Heart left ventricle (tissue), 16 donors: ENCODE results near the gene TMEM273. TPM values are rescaled to one million over a fixed set of nuclear protein-coding genes. Genes with fewer than 3 reads are reported as not detected.

Experiments
- ATAC-seq, 4 donors: fragments of 200-7000 bp; cut with Tn5 transposase; one replicate each; pipeline ENCODE4 v1.9.1; 2020 to 2022; ENCODE audit warnings: moderate library complexity in 4 of 4, mild to moderate bottlenecking in 3 of 4, moderate number of reproducible peaks in 1 of 4
- DNase-seq, 5 donors: peaks; one replicate each; pipeline ENCODE4 v3.0.0-alpha.2; 2020
- H3K27ac ChIP-seq, 12 donors: fragments of 200-600 bp; sonication (generic) in 4 of 12; one replicate each; pipeline versions ENCODE4 v1.5.0 to v1.8.0; 2016 to 2022; ENCODE audit warnings: mild to moderate bottlenecking in 2 of 12
- H3K27me3 ChIP-seq, 9 donors: fragments of 200-600 bp; sonication (generic) in 2 of 9; one replicate each; pipeline versions ENCODE4 v1.5.1 to v1.8.0; 2016 to 2022; ENCODE audit warnings: mild to moderate bottlenecking in 3 of 9
- H3K36me3 ChIP-seq, 9 donors: fragments of 200-600 bp; sonication (generic) in 2 of 9; one replicate each; pipeline versions ENCODE4 v1.5.0 to v1.8.0; 2018 to 2022; ENCODE audit warnings: mild to moderate bottlenecking in 2 of 9
- H3K4me1 ChIP-seq, 12 donors: fragments of 200-600 bp; sonication (generic) in 4 of 12; one replicate each; pipeline versions ENCODE4 v1.5.0 to v1.8.0; 2016 to 2022; ENCODE audit warnings: mild to moderate bottlenecking in 3 of 12
- H3K4me3 ChIP-seq, 12 donors: fragments of 200-600 bp; sonication (generic) in 4 of 12; one replicate each; pipeline versions ENCODE4 v1.5.0 to v1.8.0; 2017 to 2022; ENCODE audit warnings: mild to moderate bottlenecking in 9 of 12, moderate library complexity in 4 of 12
- H3K9me3 ChIP-seq, 12 donors: fragments of 200-600 bp; sonication (generic) in 4 of 12; one replicate each; pipeline versions ENCODE4 v1.5.0 to v1.8.0; 2016 to 2022; ENCODE audit warnings: mild to moderate bottlenecking in 1 of 12
- POLR2A ChIP-seq, 2 donors: fragments of 450-650 bp; IDR thresholded peaks; one replicate each; pipeline ENCODE4 v1.6.1; 2017; ENCODE audit warnings: antibody characterized with exemption in 2 of 2, mild to moderate bottlenecking in 2 of 2, moderate library complexity in 2 of 2
- WGBS, 4 donors: extraction: QIAGEN DNeasy Blood & Tissue Kit in 2 of 4; methylation state at CpG; one replicate each; pipeline versions ENCODE4 v1.1.5 to v1.1.7; 2013 to 2018; 5-methylcytosine and 5-hydroxymethylcytosine counted together
- intact Hi-C, 10 donors: fragments of 100-400 bp; cut with DNase I; formaldehyde crosslinking; loops; one replicate each; pipeline versions ENCODE4 v1.11.1 to v1.14.2; 2022
- polyA plus RNA-seq, 2 donors: library from polyadenylated mRNA; stranded (reverse); fragments of 200-250 nt; gene quantifications; one replicate each; pipeline ENCODE4 v1.2.3, GENCODE V29; 2013
- total RNA-seq, 9 donors: library from RNA; depleted of rRNA in 2 of 9; stranded (reverse); fragments of >200 nt in 2 of 9; fragmentation: NEBNext Ultra II Directional in 3 of 9; extraction: Animal tissue kit (Norgen Biotek cat#: 25700) in 3 of 9; gene quantifications; one replicate each; pipeline versions ENCODE4 v1.1.0 to v1.2.4, GENCODE V29; 2016 to 2023
- TF ChIP-seq, protein P1 (sequence below), 12 donors: fragments of 200-600 bp; sonication (generic) in 4 of 12; IDR thresholded peaks; one replicate each; pipeline versions ENCODE4 v1.5.0 to v1.8.0; 2018 to 2022; ENCODE audit warnings: antibody characterized with exemption in 12 of 12, mild to moderate bottlenecking in 5 of 12
- donor health status: ischemic (EF 13 %, LVEDD 7.1; RV severe dilation, severe dysfunction).
- donor health status: healthy with polysubstance abuse.
- donor health status: DM: no; HTN: yes; CAD: no.
- donor health status: DM: no; HTN: no; CAD: no.
- donor health status: ischemic (EF 25% LVEDD 6.9; RV normal size, moderate dysfunction).
- donor health status: ischemic (EF 25% LVEDD 5.7; RV mildly dilated, moderate dysfunction).
- donor health status: healthy.
- donor health status: DM: yes; HTN: yes; CAD: no.
- donor health status: ischemic (EF 35%, LVEDD 5.7; RV mildly dilated, moderate dysfunction).
- donor health status: nonischemic (EF 11% LVEDD 7.7; RV severe dilation, severe dysfunction).
- donor health status: DM: yes; HTN: yes; CAD: no.
- donor health status: PGD.
- donor health status: ischemic (EF 29% LVEDD 5.4; RV normal size, mild dysfunction).
- donor health status: nonischemic (EF 23%, LVEDD 6.1; RV moderate dilation, normal function).

The TMEM273 gene
- total and polyA plus RNA-seq, 11 donors: 7.9 to 38.7 (median 16.9) TPM

DNA sequence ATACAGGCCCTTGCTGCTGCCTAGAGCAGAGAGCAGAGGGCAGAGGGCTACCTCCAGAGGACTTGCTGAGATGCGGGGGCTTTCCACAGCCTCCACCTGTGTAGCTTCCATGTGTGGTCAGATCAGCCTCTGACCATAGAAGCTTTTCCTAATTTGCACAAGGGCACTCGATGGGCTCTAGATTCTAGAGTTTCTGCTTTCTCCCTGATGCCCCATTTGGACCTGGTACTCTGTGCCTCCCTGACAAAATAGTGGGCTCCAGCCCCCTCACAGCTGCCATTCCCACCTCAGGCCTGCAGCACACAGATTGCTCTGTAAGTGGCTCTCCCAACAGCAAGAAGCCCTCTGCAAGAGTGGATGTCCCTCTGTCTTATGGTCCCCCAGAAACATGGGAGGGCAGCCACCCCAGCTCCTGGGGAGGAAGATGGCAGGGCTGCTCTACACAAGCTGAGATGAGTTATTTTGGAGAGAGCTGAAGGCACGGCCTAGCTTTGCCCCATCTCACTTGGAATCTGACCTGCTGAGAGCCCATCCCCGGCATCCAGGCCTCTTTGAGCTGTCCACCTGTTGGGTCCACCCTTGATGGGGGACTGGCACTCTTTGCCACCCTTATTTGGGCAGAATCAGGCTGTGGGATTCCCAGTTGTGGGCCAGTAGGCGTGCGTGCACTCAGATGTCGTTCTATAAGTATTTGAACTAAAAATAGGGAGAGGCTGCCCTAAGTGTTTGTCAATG is 16.7 kb downstream of the TMEM273 start:
- WGBS, 4 donors: 88 to 100% (median 95%) methylated on average over 1 to 7 of the region's 7 CpGs
- TF ChIP-seq POLR2A (IDR thresholded peaks at IDR 0.05): no peak
- TF ChIP-seq, protein P1, sequence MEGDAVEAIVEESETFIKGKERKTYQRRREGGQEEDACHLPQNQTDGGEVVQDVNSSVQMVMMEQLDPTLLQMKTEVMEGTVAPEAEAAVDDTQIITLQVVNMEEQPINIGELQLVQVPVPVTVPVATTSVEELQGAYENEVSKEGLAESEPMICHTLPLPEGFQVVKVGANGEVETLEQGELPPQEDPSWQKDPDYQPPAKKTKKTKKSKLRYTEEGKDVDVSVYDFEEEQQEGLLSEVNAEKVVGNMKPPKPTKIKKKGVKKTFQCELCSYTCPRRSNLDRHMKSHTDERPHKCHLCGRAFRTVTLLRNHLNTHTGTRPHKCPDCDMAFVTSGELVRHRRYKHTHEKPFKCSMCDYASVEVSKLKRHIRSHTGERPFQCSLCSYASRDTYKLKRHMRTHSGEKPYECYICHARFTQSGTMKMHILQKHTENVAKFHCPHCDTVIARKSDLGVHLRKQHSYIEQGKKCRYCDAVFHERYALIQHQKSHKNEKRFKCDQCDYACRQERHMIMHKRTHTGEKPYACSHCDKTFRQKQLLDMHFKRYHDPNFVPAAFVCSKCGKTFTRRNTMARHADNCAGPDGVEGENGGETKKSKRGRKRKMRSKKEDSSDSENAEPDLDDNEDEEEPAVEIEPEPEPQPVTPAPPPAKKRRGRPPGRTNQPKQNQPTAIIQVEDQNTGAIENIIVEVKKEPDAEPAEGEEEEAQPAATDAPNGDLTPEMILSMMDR (IDR thresholded peaks at IDR 0.05): no peak

DNA sequence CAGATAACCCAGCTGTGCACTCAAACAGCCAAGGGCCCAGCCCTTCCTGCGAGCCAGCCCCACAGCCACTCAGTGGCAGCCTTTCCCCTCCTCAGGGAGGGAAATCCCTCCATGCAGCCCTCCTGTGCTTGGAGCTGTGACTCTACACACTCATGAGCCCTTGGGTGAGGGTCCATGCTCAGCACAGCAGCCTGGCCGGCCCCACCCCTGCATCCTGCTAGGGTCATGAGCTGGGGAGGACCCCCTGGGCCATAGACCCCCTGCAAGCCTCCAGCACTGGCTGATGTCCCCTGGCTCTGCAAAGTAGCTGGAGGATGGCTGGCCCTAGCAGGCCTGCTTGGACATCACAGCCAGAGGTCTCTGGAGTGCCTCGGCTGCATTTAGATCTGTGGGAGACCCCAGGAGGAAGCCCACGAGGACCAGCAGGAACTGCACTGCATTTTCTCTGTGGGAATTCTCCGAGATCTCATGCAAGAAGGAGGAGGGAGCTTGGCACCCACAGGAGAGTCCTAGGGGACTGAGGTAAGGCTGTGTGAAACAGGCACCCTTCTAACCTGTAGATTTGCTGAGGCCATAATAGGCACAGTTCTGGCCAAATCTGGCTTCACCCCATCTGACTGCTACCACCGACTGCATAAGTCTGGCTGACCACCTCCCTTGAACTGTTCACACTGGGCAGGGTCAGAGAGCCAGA is 17.4 kb downstream of the TMEM273 start:
- Histone ChIP-seq H3K4me3 (no peak overlapping the region), H3K27me3 (no peaks in the 10 kb centered on the region), H3K9me3 (no peaks in the 10 kb centered on the region), H3K4me1 (peaks cover 0 to 70% (median 16%) of the 10 kb centered on the region in 12 donors), H3K27ac (no peak overlapping the region), H3K36me3 (peaks cover 0 to 20% (median 7%) of the 10 kb centered on the region in 9 donors)
- intact Hi-C loops: loop anchor here in 2 of 10 donors (10.0 kb wide), 2 partner anchors 56 to 344 kb away; partner anchors contain the start of gene VSTM4 (in 1 of the 2)
- ATAC-seq: no peak
- DNase-seq: no peak
- TF ChIP-seq POLR2A (IDR thresholded peaks at IDR 0.05): no peak
- TF ChIP-seq, protein P1 (IDR thresholded peaks at IDR 0.05): no peak
- WGBS, 4 donors: 80 to 94% (median 82%) methylated on average over 3 to 6 of the region's 6 CpGs

More for the DNA sequence above, 16.7 kb downstream of the TMEM273 start:
- H3K4me1 ChIP-seq: peaks cover 0 to 74% (median 22%) of the 10 kb centered on the region in 12 donors
- ATAC-seq (no peak), DNase-seq (no peak)
- no peak overlapping the region for H3K27ac ChIP-seq
- peaks cover 0 to 13% (median 1%) of the 10 kb centered on the region in 9 donors for H3K36me3 ChIP-seq
- H3K9me3 ChIP-seq: no peaks in the 10 kb centered on the region
- no peak overlapping the region for H3K4me3 ChIP-seq
- intact Hi-C loops: loop anchor here in 2 of 10 donors (10.0 kb wide), 2 partner anchors 57 to 343 kb away; partner anchors contain the start of gene VSTM4 (in 1 of the 2)
- no peaks in the 10 kb centered on the region for H3K27me3 ChIP-seq

DNA sequence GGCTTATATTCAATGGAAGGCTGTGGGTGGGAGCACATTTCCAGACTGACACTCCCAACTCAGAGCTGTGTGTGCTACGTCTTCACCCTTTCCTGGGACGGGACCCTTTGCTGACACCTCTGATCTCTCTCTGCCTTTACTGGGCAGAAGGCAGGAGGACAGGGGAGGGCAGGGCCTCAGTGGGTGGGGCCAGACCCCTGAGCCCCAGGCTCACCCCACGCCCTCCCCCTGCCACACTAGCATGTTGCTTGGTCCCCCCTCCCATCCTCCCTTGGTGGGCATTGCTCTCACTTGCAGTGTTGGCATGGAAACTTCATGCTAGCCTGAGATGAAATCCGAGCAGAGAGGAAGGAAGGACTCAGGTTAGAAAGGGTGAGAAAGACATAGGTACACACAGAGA is 18.4 kb downstream of the TMEM273 start:
- H3K27me3 ChIP-seq: no peaks in the 10 kb centered on the region
- no peak for DNase-seq
- no peak overlapping the region for H3K27ac ChIP-seq
- no peak overlapping the region for H3K4me3 ChIP-seq
- 91 to 100% (median 94%) methylated on average over 4 of the region's 4 CpGs for WGBS, 4 donors
- peaks cover 0 to 60% (median 9%) of the 10 kb centered on the region in 12 donors for H3K4me1 ChIP-seq
- peaks cover 0 to 28% (median 9%) of the 10 kb centered on the region in 9 donors for H3K36me3 ChIP-seq
- ATAC-seq: no peak
- TF ChIP-seq, protein P1 (IDR thresholded peaks at IDR 0.05): no peak
- no peak for TF ChIP-seq POLR2A (IDR thresholded peaks at IDR 0.05)
- H3K9me3 ChIP-seq: no peaks in the 10 kb centered on the region
- intact Hi-C loops: loop anchor here in 4 of 10 donors (10.0 kb wide), 4 partner anchors 55 to 615 kb away; partner anchors contain the start of gene VSTM4 (in 1 of the 4)
